Activated T-cell treated with anti-CD3 and anti-CD28 coated beads for 48 hours (primary cell): ENCODE measurements around the gene ITPRIPL2.
A peak's percentile ranks its signal among the peaks of the same experiment; 100 is the strongest.

Source experiments
- DNase-seq: peaks from one replicate; pipeline ENCODE4 v3.0.0-alpha.2; 2020; ENCODE audit warnings: low read depth

ITPRIPL2 gene

DNA sequence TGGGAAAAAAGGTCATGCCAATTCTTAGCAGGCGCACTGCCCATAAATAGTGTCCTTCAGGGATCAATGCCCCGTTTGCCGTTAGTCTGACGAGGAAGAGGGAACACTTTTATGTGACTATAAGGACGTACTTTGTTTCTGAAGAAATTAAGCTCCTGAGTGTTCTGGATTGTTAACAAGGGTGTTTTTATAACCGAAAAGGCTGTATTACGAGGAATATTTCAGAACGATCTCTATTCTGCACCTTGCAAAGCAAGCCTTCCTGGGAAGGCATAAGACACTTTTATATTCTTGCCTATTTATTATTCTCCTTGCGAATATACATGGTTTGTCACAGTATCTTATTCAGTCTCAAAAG, 29.8 kb downstream of the ITPRIPL2 start:
- DNase-seq, result no peak

DNA sequence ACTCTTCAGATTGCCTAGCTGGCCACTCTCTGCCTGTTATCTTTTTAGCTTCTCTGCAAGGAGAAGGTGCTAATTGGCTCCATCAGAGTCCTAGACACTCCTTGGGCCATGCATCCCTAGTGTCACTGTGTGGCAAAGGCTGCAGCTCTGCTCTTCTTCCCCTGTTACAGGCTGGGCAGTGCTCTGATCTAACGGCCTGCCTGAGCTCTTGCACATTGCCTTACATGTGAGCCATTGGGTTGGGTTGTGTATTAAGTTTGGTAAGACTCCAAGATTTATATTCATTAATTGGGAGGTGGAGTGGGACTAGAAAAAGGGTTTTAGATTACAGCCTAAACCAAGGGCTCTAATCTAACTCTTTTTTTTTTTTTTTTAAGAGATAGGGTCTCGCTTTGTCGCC, 31.2 kb downstream of the ITPRIPL2 start:
- DNase-seq, result no peak

DNA sequence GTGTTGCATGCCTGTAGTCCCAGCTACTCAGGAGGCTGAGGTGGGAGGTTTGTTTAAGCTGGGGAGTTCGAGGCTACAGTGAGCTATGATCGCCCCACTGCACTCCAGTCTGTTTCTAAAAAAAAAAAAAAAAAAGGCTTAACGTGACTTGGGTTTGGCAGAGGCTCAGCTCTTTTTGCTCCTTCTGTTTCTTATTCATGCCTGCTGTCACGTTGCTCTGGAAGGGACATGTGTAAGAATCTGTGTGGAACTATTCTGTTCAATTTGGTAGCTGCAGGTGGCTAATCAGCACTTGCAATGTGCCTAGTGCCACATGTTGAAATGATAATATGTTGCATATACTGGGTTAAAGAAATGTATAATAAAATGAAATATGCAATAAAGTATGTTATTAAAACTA, 33.4 kb downstream of the ITPRIPL2 start:
- no peak for DNase-seq

DNA sequence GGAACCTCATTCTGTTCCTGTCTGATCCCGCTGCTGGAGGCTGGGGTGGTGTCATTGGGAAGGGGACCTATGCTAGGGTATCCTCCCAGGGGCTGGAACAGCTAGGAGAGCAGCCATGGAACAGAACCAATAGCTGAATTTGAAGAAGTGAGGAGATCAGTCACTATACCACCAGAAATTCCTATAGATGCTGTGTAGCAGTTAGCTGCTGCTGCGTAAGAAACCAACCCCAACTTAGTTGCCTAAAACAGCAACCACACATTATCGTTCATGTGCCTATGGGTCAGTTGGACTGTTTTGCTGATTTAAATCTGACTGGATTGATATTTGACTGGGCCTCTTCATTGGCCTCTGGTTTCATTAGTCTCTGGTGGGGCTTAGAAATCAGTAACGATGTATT, 33.9 kb downstream of the ITPRIPL2 start:
- DNase-seq, result no peak

DNA sequence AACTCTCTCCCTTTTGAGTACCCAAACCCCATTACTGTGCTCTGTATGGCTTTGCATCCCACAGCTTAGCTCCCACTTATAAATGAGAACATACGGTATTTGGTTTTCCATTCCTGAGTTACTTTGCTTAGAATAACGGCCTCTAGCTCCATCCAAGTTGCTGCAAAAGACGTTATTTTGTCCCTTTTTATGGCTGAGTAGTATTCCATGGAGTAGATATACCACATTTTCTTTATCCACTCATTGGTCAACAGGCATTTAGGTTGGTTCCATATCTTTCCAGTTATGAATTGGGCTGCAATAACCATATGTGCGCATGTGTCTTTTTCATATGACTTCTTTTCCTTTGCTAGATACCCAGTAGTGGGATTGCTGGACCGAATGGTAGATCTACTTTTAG, 34.4 kb downstream of the ITPRIPL2 start:
- no peak for DNase-seq

DNA sequence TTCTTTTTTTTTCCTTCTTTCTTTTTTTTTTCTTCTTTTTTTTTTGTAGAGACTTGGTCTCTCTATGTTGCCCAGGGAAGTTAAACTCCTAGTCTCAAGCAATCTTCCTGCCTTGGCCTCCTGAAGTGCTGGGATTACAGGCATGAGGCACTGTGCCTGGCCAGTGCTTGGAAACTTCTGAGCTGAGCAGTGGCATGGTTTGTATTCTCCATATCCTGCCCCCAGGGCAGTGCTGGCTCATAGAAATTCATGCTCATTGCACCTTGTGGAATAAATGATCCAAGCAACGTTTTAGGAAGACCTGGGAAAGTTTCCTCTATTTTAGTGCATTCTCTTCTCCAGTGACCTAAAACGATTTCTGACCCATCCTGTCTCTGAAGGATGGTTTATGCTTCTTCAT, 37.5 kb downstream of the ITPRIPL2 start:
- no peak for DNase-seq

DNA sequence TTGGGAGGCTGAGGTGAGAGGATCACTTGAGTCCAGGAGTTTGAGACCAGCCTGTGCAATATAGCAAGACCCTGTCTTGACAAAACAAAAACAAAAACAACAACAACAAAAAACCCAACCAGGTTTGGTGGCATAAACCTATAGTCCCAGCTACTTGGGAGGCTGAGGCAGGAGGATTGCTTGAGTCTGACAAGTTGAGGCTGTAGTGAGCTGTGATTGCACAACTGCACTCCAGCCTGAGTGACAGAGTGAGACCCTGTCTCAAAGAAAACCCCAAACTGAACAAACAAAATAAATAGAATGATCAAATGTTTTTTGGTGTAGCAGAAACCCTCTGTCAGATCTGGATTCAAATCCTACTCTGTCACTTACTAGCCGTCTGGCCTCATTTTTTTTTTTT, 38.3 kb downstream of the ITPRIPL2 start:
- DNase-seq, result no peak

DNA sequence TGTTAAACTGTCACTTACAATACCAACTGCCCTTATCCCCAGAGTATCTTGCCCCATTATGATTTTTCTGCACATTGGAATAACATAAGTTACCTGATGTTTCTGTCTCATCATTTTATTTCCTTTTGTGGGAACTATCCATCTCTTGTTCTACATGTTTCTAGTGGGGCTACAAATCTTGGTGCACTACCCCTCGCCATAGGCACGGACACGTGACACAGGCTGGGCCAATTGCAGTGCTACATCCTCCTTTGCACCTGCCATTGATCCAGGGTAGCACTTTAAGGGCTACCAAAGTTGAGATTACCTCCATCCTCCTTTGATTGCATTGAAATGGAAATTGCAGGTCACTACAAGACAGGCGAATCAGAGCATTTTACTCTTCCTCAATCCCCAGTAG, 40.1 kb downstream of the ITPRIPL2 start:
- DNase-seq, result no peak

DNA sequence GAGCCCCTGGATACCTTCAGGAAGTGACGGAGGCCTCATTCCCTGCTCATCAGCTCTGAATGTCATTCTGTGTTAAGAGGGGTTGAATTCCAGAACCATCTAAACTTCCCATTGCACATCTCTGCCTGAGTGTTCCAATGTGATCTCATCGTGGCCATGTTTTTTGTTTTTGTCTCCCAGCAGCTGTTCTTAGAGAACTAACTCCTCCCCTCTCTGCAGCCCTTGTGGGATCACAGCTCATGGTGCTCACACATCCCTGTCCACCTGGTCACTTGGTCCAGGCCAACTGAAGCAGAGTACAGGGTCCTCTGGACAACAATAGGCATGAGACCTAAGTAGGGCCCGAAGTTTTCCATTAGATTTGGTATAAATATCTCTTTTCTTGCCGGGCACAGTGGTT, 48.3 kb downstream of the ITPRIPL2 start:
- DNase-seq, result no peak

DNA sequence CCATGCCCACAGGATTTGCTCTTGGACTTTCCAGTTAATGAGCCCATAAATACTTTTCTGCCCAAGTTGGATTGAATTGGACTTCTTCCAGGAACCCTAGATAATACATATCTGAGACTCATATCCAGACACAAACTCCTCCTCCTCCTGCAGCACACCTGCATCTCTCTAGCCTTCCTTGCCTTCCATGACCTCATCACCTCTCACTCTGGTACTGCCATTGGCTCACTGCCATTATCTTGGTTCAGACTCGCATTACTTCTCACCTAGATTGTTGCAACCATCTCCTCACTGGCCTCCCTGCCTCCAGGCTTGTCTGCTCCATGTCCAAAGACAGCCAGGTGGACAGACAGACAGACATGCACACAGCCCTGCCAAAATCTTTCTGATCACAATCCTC, 49.5 kb downstream of the ITPRIPL2 start:
- no peak for DNase-seq

DNA sequence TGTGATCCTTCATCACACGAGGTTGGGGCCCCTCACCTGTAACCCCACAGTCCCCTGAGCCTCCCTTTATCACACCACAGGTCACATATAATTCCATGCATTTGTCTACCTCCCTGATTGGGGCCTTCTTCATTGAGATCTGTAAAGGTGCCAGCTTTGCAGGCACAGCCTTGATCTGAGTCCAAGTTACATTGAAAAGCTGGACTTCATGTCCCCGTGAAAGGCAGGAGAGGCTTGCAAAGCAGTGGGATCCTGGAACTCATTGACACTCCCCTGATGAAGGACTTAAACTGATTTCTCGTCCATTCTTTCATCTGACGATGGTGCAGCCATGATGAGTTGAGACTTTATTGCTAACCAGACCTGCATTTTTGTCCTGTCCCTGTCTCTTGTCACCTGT, 50.5 kb downstream of the ITPRIPL2 start:
- no peak for DNase-seq

DNA sequence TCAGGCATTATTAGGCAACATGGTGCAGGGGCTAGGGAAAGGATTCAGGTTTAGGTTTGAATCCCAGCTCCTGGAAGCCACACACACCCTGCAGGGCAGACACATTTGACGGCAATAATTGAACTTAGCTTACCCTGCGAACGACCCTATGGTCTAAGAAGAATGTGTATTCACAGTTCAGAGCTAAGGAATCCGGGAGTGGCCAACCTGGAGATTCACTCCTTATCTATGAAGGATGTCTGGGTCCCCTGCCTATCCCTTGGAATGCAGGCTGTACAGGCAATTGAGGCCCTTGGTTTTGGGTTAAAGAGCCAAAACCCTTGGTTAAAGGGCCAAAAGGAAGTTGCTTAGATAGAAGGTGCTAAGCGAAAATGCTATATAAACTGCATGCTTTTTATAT, 51.3 kb downstream of the ITPRIPL2 start:
- no peak for DNase-seq

DNA sequence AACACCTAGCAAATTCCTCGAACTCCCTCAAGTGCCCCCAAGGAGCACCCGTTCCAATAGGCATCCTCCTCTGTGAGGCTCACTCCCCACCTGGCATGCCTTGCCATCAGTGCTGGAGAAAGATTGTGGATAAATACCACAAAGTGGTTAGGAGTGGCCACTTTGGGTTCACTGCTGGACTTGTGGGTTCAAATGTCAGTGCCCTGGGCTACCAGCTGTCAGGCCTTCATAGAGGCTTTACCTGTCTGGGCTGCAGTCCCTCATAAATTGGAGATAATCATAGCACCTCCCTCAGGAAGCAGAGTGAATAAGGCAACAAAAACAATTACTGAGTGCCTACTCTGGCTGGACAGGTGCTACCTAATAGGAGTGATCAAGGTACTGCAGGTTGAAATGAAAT, 52.7 kb downstream of the ITPRIPL2 start:
- DNase-seq, result no peak

DNA sequence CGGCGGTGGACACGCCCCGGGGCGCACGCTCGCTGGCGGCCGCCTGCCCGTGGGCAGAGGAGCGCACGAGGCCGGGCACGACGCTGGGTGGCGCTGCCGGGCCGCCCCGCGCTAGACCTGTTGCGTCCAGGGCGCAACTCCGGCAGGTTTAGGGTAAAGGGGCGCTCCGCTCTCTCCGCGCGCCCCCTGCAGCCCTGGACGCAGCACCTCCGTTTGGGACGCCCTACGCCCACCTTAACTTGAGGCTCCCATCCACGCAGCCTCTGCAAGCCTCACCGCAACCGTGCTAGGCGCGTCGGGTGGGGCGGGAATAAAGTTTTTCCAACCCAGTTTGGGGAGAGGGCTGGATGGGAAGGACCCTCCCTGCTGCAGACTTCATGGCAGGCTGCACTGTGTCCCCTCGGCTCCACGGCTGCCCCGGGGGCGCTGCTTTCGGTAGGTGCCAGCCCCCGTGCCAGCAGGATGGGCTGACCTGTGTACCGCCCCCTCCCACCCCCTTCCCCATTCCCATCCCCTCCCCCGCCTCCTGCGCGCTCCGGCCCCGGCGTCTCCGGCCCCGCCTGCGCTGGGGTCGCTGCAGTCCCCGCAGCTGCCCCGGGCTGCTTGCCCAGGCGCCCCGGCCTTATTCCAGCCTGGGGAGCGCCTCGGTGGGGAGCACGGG, 54.1 kb downstream of the ITPRIPL2 start, which contains the start of gene SYT17:
SYT17 (plus strand) TSS at position 531 of the 661 bp plus-strand sequence. CDS start 407 bp downstream, outside the sequence.
- peak; percentile 73 for DNase-seq

DNA sequence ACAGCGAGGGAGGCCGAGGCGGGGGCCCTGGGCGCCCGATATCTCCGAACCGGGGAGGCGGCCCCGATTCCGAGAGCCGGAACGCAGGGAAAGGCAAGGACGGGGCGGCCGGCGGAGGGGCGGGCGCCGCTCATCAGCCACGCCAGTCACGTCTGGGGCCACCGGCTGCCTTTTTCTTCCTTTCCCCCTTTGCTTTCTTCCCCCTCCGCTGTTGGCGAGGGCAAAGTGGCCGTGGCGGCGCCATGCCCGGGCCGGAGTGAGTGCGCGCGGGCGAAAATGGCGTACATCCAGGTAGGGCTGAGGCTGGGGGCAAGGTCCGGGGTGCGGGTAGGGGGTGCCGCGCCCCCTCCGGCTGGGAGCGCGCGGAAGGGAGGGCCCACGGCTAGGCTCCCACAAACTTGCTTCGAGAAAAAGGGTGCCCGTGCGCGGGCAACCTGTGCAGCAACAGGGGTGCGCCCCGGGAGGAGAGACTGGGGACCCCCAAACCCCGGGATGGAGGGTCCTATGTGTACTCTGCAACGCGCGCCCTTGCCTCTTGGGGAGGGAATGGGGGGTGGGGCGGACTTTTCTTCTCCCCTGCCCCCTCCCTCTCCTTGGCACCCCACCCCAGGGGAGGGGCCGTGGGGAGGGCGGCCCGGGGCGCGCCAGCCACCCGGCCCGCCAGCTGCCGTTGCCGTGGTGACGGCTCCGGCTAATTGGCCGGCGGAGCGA, 54.8 kb downstream of the ITPRIPL2 start:
- no peak for DNase-seq

DNA sequence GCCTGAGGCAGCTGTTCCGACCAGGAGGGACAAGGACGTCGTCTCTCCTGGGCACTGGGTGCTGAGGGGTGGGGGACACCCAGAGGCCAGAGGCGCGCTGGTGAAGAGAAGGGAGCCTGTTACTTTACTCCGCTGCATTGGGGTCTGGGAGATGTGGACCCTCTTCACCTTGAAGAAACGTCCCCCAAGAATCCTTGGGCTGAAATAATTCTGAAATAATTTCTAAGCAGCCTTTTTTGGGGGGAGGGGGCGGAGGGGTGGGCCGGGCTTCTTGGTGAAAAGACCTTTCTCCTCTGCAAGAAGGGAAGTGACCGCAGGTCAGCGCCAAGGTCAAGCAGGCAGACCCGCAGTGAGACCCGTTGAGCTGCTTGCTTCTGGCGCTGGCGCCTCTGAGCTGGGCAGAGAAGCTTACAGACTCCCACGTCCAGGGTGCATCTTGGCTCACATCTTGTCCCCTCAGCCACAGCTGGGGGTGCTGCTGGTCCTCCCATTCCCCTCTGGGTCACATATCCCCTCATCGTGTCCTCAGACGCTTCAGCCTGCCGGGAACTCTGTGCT, 55.4 kb downstream of the ITPRIPL2 start:
- no peak for DNase-seq

DNA sequence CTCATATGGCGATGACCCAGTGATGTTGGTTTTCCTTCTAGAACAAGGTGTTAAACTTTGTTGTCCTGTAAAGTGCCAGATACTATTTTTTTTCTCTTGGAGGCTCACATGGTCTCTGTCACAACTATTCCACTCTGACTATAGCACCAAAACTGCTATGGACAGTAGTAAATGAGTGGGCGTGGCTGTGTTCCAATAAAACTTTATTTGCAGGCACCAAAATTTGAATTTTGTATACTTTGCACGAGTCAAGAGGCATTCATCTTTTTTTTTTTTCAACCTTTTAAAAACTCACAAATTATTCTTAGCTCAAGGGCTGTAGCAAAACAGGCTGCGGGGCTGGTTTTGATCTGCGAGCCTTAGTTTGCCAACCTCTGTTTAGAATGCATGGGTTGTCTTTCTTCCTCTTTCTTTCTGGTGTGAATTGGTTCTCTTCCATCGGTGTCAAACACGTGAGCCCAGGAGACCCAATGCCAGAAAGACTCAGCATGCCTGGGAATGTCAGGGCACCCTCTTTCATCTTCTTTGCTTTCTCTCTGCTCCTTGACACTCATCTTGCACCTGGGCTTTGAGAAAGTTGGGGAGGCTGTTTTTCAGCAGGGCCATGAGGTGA, 56.4 kb downstream of the ITPRIPL2 start:
- DNase-seq, result no peak
